ES-I3 (cell line): ENCODE results near the gene SYCP1.
"Not testable (repeated sequence)": the region's sequence is repeated elsewhere in the genome, so short reads cannot be mapped to it uniquely, and the experiment has no call there.

Experiments used
- H3K36me3 ChIP-seq: 2 replicates; pipeline ENCODE4 v1.6.1; 2013; ENCODE audit warnings: mild to moderate bottlenecking, low read length, control low read depth, moderate library complexity; ENCODE audit not compliant: insufficient read depth
- H3K4me1 ChIP-seq: 2 replicates; pipeline ENCODE4 v1.6.1; 2013; ENCODE audit warnings: mild to moderate bottlenecking, control low read depth, low read length; ENCODE audit not compliant: insufficient read depth
- H3K9ac ChIP-seq: 2 replicates; pipeline ENCODE4 v1.6.1; 2013; ENCODE audit warnings: low read depth, mild to moderate bottlenecking, low read length, moderate library complexity
- H3K9me3 ChIP-seq: 2 replicates; pipeline ENCODE4 v1.6.1; 2013; ENCODE audit warnings: mild to moderate bottlenecking, low read length, moderate library complexity; ENCODE audit not compliant: control insufficient read depth, insufficient read depth

The SYCP1 gene

GRCh38 chr1:115006191-115006590, 151.5 kb downstream of the SYCP1 start:
- Histone ChIP-seq H3K4me1 (no peaks in the 10 kb centered on the region), H3K36me3 (no peaks in the 10 kb centered on the region), H3K9me3 (no peaks in the 10 kb centered on the region), H3K9ac (no peak overlapping the region)

DNA sequence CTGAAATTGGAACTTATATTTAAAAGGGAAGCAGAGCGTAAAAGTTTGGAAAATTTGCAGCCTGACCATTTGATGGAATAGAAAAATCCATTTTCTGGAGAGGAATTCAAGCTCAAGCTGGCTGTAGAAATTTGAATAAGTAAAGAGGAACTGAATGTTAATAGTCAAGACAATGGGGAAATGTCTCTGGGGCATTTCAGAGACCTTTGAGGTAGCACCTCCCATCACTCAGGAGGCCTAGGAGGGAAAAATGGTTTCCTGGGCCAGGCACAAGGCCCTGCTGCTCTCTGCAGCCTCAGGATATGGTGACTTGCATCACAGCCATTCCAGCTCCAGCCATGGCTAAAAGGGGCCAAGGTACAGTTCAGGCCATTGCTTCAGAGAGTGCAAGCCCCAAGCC, 157.3 kb downstream of the SYCP1 start:
- Histone ChIP-seq H3K9ac (no peak overlapping the region), H3K36me3 (no peaks in the 10 kb centered on the region), H3K4me1 (no peaks in the 10 kb centered on the region), H3K9me3 (no peaks in the 10 kb centered on the region)

GRCh38 chr1:115012434-115012833, 157.8 kb downstream of the SYCP1 start:
- Histone ChIP-seq H3K9me3 (no peaks in the 10 kb centered on the region), H3K9ac (no peak overlapping the region), H3K4me1 (no peaks in the 10 kb centered on the region), H3K36me3 (no peaks in the 10 kb centered on the region)

DNA sequence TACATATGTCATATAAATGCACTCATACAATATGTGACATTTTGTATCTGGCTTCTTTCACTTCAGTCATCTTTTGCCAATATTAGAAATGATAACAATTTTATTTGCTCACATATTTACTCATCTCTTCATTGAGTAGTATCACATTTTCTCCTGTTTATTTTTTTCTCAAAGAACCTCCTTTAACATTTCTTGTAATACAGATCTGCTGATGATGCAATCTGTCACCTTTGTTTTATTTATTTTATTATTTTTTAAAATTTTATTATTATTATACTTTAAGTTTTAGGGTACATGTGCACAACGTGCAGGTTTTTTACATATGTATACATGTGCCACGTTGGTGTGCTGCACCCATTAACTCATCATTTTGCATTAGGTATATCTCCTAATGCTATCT, 159.1 kb downstream of the SYCP1 start:
- no peaks in the 10 kb centered on the region for H3K9me3 ChIP-seq
- H3K4me1 ChIP-seq: no peaks in the 10 kb centered on the region
- no peak overlapping the region for H3K9ac ChIP-seq
- no peaks in the 10 kb centered on the region for H3K36me3 ChIP-seq

DNA sequence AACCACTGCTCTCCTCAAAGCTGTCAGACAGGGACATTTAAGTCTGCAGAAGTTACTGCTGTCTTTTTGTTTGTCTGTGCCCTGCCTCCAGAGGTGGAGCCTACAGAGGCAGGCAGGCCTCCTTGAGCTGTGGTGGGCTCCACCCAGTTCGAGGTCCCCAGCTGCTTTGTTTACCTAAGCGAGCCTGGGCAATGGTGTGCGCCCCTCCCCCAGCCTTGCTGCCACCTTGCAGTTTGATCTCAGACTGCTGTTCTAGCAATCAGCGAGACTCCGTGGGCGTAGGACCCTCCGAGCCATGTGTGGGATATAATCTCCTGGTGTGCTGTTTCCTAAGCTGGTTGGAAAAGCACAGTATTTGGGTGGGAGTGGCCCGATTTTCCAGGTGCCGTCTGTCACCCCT, 164.9 kb downstream of the SYCP1 start:
- H3K9ac ChIP-seq, H3K36me3 ChIP-seq, H3K9me3 ChIP-seq, H3K4me1 ChIP-seq: not testable (repeated sequence)

GRCh38 chr1:115021145-115021544, 166.5 kb downstream of the SYCP1 start:
- no peaks in the 10 kb centered on the region for H3K36me3 ChIP-seq
- no peaks in the 10 kb centered on the region for H3K9me3 ChIP-seq
- H3K9ac ChIP-seq: no peak overlapping the region
- H3K4me1 ChIP-seq: no peaks in the 10 kb centered on the region

GRCh38 chr1:115023593-115023992, 168.9 kb downstream of the SYCP1 start:
- Histone ChIP-seq H3K36me3 (no peaks in the 10 kb centered on the region), H3K9me3 (no peaks in the 10 kb centered on the region), H3K4me1 (no peaks in the 10 kb centered on the region), H3K9ac (no peak overlapping the region)

DNA sequence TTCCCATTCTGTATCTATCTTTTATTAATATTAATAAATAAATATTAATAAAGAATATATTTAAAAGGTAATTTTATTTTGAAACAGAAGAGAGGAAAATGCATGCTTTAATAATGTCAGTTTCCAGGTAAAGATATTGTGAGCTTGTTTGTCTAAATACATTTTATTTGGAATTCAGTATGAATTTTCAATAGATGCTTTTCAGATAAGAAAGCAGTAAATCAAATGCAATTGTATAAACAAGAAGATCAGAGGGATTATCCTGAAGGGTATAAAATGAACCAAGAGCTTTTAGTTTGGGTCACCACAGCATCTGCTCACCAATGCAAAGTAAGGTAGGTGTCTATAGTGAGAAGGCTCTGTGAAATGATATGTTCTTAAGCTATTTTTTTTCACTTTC, 174.9 kb downstream of the SYCP1 start, which contains the start of gene TSHB:
TSHB (plus strand) TSS at position 301 of the 400 bp plus-strand sequence. CDS start 3,537 bp downstream, outside the sequence.
- H3K9me3 ChIP-seq: no peaks in the 10 kb centered on the region
- no peak within 1 kb of the TSS for H3K9ac ChIP-seq
- 0 out of 2 replicates have a peak, but pooled peaks cover 3% of the 10 kb centered on the region for H3K4me1 ChIP-seq
- H3K36me3 ChIP-seq: no peaks in the 10 kb centered on the region

DNA sequence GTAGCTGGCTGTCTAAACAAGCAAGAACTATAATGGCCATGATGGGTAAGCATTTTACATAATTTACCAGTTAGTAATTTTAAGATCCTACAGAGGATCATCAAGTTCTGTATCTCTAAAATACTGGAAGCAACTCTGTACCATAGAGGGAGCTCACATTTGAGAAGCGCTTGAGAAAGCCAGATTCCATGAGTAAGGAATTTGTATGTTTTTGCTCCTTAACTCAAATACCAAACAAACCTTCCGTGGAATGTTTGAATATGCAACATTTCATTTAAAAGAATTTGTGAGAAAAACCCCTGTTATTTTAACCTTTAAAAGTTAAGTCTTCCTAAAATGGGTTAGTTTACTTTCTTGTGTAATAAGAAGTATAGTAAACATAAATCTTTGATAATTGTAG, 176.9 kb downstream of the SYCP1 start:
- Histone ChIP-seq H3K4me1 (0 out of 2 replicates have a peak, but pooled peaks cover 3% of the 10 kb centered on the region), H3K9ac (no peak overlapping the region), H3K9me3 (no peaks in the 10 kb centered on the region), H3K36me3 (no peaks in the 10 kb centered on the region)

GRCh38 chr1:115035652-115036051, 181.0 kb downstream of the SYCP1 start:
- Histone ChIP-seq H3K9me3 (no peaks in the 10 kb centered on the region), H3K4me1 (0 out of 2 replicates have a peak, but pooled peaks cover 3% of the 10 kb centered on the region), H3K36me3 (no peaks in the 10 kb centered on the region), H3K9ac (no peak overlapping the region)

DNA sequence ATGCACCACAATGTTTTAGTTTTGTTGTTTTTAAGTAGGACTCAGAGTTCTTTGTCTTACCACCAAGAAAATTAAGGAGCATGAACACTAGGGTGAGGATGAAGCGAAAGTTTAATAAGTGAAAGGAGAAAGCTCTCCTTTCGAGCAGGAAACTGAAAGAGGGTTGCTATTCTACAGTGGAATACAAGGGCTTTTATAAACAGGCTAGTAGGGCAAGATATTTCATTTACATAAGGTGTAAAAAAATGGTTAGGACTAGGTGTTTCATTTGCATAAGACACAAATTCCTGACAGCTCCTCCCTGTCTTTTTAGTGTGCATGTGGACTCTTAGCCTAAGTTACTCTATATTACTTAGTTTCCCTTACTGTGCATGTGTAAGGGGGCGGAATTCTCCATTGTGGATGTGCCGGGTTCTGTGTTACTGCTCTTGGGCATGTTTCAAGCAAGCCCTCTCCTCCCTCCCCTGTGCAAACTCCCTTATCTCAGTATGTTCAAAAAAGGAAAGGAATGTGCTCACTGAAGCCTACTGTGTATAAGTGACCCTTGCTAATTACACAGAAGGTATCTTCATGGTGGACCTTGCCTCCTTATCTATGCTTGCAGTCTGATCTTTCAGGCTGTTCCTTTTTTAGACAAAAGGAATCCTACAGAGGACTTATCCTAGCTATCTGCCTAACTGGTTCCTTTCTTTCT, 182.3 kb downstream of the SYCP1 start:
- no peaks in the 10 kb centered on the region for H3K4me1 ChIP-seq
- no peaks in the 10 kb centered on the region for H3K9me3 ChIP-seq
- no peak overlapping the region for H3K9ac ChIP-seq
- no peaks in the 10 kb centered on the region for H3K36me3 ChIP-seq

- H3K9ac ChIP-seq: no peak overlapping the region
- no peaks in the 10 kb centered on the region for H3K36me3 ChIP-seq
- H3K4me1 ChIP-seq: no peaks in the 10 kb centered on the region
- H3K9me3 ChIP-seq: no peaks in the 10 kb centered on the region
These were observed 185.8 kb downstream of the SYCP1 start for GRCh38 chr1:115040501-115040900.

GRCh38 chr1:115041654-115042053, 187.0 kb downstream of the SYCP1 start:
- Histone ChIP-seq H3K36me3 (no peaks in the 10 kb centered on the region), H3K9me3 (no peaks in the 10 kb centered on the region), H3K9ac (no peak overlapping the region), H3K4me1 (no peaks in the 10 kb centered on the region)
